G401 (cell line): ENCODE results near the gene HCN2. TPM values are rescaled to one million over a fixed set of nuclear protein-coding genes. Genes with fewer than 3 reads are reported as not detected.

Source experiments
- DNase-seq: peaks from one replicate; pipeline ENCODE4 v3.0.0-alpha.2; 2015; ENCODE audit warnings: low spot score
- in situ Hi-C: cut with HindIII; loops from 2 replicates; pipeline ENCODE4 v1.10.0; 2016; ENCODE audit warnings: low sequenced_read_pairs, mixed read lengths
- total RNA-seq: library from RNA; depleted of rRNA; stranded (reverse); fragments of >200 nt; shearing (Covaris generic); gene quantifications from 2 replicates; pipeline ENCODE4 v1.2.3, GENCODE V29; 2014; rRNA removed

Gene HCN2
- total RNA-seq, 1 experiment from 2014 or later = 6.0 TPM

DNA sequence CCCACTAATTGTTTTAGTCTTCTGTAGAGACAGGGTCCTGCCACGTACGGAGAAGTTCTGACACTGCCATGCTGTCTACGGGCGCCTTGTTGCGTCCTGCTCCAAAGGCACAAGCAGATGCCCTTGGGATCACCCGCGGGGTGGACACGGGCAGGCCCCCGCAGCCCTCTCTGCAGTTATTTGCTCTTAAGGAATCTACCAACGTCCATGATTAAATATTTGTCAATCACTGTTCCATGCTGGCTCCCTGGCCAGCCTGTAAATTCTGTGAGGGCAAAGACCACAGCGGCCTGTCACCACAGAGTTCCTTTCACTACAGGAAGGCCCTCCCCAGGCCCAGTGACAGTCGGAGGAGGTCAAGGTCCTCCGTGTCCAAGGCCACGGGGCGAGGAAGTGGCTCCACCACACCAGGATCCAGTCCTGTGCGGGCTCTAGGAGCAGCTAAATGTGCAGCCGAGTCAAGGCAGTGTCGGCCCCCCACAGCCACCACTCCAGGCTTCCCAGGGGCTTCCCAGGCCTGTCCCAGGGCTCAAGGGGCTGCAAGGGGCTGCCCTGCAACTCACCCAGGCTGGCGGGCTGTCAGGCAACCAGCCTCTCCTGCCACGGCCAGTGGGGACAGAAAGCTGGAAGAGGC, 71.2 kb downstream of the HCN2 start:
- in situ Hi-C loops = no loop called here
- DNase-seq = no peak

- no peak for DNase-seq
- in situ Hi-C loops = no loop called here
These were observed 71.9 kb downstream of the HCN2 start for GRCh38 chr19:661427-662196.

DNA sequence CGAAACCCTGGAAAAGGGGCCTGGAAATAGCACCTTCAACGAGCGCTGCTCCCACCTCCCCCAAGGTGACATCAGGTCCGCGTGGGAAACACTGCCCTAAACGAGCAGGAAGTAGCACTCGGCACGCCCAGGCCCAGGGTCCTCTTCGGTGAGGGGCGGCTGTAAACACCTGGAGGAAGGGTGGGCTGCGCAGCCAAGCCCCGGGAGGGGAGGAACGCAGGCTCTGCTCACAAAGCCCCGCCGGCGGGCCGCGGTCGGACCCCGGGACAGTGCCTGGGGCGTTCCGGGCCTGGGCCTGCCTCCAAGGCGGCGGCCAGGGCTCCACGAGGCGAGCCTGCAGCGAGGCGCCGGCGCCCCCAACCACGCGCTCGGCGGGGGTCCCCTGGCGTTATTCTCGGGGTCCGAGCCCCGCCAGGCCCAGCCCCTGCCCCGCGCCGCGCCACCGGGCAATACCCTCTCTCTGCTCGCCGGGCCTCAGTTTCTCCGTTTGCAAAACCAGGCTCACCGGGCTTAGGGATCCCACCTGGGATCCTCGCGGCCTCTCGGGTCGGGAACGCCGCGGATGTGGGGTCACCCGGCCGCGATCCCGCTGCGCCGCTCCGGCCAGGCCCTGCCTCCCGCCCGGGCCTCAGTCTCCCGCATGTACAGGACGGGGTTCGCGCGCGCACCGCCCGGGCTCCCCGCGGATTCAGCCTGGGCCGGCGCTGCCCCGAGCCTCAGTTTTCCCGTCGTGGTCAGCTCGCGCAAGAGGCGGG, 72.7 kb downstream of the HCN2 start:
- DNase-seq = no peak
- in situ Hi-C loops = no loop called here

DNA sequence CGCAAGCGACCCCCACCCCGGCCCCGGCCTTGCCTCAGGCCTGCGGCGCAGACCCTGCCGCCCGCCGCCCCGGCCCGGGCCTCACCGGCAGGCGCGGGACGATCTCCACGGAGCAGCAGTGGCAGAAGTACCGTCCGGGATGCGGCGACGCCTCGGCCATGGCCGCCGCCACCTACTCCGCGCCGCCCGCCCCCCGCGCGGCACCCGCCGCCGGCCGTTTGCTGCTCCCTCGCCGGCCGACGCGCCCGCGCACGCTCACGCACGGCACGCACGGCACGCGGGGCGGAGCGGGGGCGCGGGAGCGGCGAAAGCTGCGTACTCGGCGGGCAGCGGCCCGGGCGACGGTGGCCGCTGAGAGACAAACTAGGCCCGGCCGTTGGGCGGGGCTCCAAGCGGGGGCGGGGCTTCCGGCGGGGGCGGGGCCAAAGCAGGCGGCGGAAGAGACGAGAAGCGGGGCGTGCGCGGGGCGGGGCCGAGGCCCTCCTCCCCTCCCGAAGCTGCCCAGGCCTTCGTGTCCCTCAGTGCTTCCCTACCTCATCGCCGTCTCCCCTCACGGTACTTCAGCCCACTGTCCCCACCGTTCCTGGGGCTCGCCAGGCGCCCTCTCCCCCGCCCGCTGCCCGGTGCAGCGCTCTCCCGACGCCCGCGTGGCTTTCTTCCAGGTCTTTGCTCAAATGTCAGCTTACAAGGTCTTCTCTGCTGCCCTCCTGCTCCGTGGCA, 73.4 kb downstream of the HCN2 start, which contains the start of gene RNF126:
TSS of gene RNF126 (minus strand) at position 253 of the 720 bp plus-strand sequence. CDS start at position 160, 93 bp downstream.
- peak; percentile 89 for DNase-seq
- in situ Hi-C loops = no loop called here

- no peak for DNase-seq
- in situ Hi-C loops = no loop called here
These were observed 74.0 kb downstream of the HCN2 start for GRCh38 chr19:663682-664117.

DNA sequence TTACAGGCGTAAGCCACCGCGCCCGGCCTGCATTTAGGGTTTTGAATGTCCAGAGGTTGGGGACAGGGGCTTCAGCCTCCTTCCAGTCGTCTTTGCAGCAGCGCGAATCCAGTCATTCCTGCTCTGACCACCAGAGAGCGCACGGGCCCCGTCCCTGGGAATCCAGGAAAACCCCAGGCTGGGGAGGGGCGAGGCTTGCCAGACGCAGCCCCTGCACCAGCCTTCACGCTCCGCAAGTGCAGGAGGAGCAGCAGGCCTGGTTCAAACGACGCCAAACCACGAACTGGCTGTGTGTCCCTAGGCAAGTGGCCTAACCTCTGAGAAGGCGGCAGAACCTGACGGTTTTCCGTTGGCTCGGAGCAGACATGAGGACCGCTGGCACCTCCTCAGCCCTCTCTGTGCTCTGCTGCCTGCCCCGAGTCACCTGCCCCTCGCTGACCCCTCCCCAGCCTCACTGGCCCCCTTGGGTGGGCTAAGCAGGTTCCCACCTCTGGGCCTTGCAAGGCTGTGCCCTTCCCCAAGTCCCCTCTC, 75.3 kb downstream of the HCN2 start:
- in situ Hi-C loops = no loop called here

More for the DNA sequence above, 75.3 kb downstream of the HCN2 start:
- DNase-seq = peak; percentile 80

Other genes with a start within 250 kb of the HCN2 start
- gene MIER2, start 245.1 kb upstream of the HCN2 start, total RNA-seq = 19.2 and 82.6 TPM in 2 replicates
- 6.0 and 11.9 TPM in 2 replicates for gene C2CD4C, start 180.7 kb upstream of the HCN2 start, total RNA-seq
- 12.7 and 14.3 TPM in 2 replicates for gene SHC2, start 128.8 kb upstream of the HCN2 start, total RNA-seq
- 0.14 TPM in 1 of 2 replicates, not detected in the other for gene MADCAM1, start 93.4 kb upstream of the HCN2 start, total RNA-seq
- 89.0 and 129 TPM in 2 replicates for gene TPGS1, start 82.4 kb upstream of the HCN2 start, total RNA-seq
- 178 and 208 TPM in 2 replicates for gene CDC34, start 58.1 kb upstream of the HCN2 start, total RNA-seq
- 0.17 and 0.74 TPM in 2 replicates for gene GZMM, start 45.8 kb upstream of the HCN2 start, total RNA-seq
- gene BSG, start 17.3 kb upstream of the HCN2 start, total RNA-seq = 618 and 674 TPM in 2 replicates
- 62.0 and 62.8 TPM in 2 replicates for gene POLRMT, start 43.7 kb downstream of the HCN2 start, total RNA-seq
- not detected in 2 replicates for gene FGF22, start 50.0 kb downstream of the HCN2 start, total RNA-seq
- gene RNF126, start 73.3 kb downstream of the HCN2 start, total RNA-seq = 44.5 and 48.7 TPM in 2 replicates
- gene FSTL3, start 86.5 kb downstream of the HCN2 start, total RNA-seq = 15.0 and 26.0 TPM in 2 replicates
- not detected in 2 replicates for gene PRSS57, start 105.6 kb downstream of the HCN2 start, total RNA-seq
- gene PALM, start 119.1 kb downstream of the HCN2 start, total RNA-seq = 30.0 and 49.6 TPM in 2 replicates
- 1.2 and 2.8 TPM in 2 replicates for gene MISP, start 161.2 kb downstream of the HCN2 start, total RNA-seq
- gene PTBP1, start 207.6 kb downstream of the HCN2 start, total RNA-seq = 273 and 361 TPM in 2 replicates
- gene PLPPR3, start 232.1 kb downstream of the HCN2 start, total RNA-seq = 47.9 and 54.5 TPM in 2 replicates
- gene AZU1, start 238.0 kb downstream of the HCN2 start, total RNA-seq = 0.25 TPM in 1 of 2 replicates, not detected in the other